PFSK-1 (cell line): Measurements from ENCODE around the gene DLL3.

Experiments
- FOXP2 ChIP-seq: optimal IDR thresholded peaks from 2 replicates; pipeline ENCODE3; 2011; ENCODE audit warnings: borderline replicate concordance, control low read depth, inconsistent platforms; ENCODE audit not compliant: insufficient read depth; ENCODE audit errors: extremely low read length, extremely low read depth
- POLR2AphosphoS5 ChIP-seq: IDR thresholded peaks from 2 replicates; pipeline ENCODE4 v1.6.1; 2012; ENCODE audit warnings: low read depth, mild to moderate bottlenecking, control low read depth, low read length, moderate library complexity
- SIN3A ChIP-seq: IDR thresholded peaks from 2 replicates; pipeline ENCODE4 v1.6.1; 2012; ENCODE audit warnings: mild to moderate bottlenecking, low read length, moderate library complexity, borderline replicate concordance; ENCODE audit not compliant: insufficient read depth
- TAF1 ChIP-seq: IDR thresholded peaks from 2 replicates; pipeline ENCODE4 v1.6.1; 2012; ENCODE audit warnings: low read length, control low read depth, borderline replicate concordance; ENCODE audit not compliant: insufficient read depth
- TF ChIP-seq, protein P1 (sequence below), 2 experiments: IDR thresholded peaks; 2 replicates each; pipeline versions ENCODE4 v1.6.1 to v1.8.0; 2011 to 2012; ENCODE audit warnings: low read depth in 2 of 2, low read length in 2 of 2, control low read depth in 1 of 2, inconsistent platforms in 1 of 2, mild to moderate bottlenecking in 1 of 2, moderate library complexity in 1 of 2; ENCODE audit not compliant: insufficient read depth in 1 of 2

Gene DLL3

GRCh38 chr19:39544226-39544903 lies 45.6 kb downstream of the DLL3 start:
- TF ChIP-seq TAF1 (no peak), POLR2AphosphoS5 (no peak), FOXP2 (no peak), SIN3A (no peak)
- TF ChIP-seq, protein P1, sequence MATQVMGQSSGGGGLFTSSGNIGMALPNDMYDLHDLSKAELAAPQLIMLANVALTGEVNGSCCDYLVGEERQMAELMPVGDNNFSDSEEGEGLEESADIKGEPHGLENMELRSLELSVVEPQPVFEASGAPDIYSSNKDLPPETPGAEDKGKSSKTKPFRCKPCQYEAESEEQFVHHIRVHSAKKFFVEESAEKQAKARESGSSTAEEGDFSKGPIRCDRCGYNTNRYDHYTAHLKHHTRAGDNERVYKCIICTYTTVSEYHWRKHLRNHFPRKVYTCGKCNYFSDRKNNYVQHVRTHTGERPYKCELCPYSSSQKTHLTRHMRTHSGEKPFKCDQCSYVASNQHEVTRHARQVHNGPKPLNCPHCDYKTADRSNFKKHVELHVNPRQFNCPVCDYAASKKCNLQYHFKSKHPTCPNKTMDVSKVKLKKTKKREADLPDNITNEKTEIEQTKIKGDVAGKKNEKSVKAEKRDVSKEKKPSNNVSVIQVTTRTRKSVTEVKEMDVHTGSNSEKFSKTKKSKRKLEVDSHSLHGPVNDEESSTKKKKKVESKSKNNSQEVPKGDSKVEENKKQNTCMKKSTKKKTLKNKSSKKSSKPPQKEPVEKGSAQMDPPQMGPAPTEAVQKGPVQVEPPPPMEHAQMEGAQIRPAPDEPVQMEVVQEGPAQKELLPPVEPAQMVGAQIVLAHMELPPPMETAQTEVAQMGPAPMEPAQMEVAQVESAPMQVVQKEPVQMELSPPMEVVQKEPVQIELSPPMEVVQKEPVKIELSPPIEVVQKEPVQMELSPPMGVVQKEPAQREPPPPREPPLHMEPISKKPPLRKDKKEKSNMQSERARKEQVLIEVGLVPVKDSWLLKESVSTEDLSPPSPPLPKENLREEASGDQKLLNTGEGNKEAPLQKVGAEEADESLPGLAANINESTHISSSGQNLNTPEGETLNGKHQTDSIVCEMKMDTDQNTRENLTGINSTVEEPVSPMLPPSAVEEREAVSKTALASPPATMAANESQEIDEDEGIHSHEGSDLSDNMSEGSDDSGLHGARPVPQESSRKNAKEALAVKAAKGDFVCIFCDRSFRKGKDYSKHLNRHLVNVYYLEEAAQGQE (IDR thresholded peaks at IDR 0.05; ENCODE audit: insufficient read depth in 1 of 2, low read depth in 2 of 2, low read length in 2 of 2), result no peak

DNA sequence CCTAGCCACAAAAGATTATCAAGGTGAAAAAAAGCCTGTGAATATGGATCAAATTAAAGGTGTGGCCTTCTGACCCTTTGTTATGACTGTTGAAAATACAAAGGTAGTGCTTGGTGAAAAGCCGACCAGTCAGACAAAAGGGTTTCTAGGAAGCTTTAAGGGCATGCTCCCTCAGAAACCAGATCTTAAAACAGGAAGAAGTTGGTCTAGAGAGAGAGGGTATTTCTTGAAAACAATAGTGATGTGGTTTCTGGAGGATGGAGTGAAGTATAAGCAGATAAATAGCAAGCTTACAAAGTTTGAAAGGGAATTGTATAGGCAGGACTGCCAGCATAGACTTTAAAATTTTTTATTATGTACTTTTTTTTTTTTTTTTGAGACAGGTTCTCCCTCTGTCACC lies 46.2 kb downstream of the DLL3 start:
- TF ChIP-seq POLR2AphosphoS5, result no peak
- TF ChIP-seq FOXP2, result no peak
- TF ChIP-seq SIN3A, result no peak
- TF ChIP-seq, protein P1 (IDR thresholded peaks at IDR 0.05; ENCODE audit: insufficient read depth in 1 of 2, low read depth in 2 of 2, low read length in 2 of 2), result no peak
- no peak for TF ChIP-seq TAF1

GRCh38 chr19:39546599-39546998 lies 47.9 kb downstream of the DLL3 start:
- TF ChIP-seq TAF1 (no peak), SIN3A (no peak), POLR2AphosphoS5 (no peak), FOXP2 (no peak)
- TF ChIP-seq, protein P1 (IDR thresholded peaks at IDR 0.05; ENCODE audit: insufficient read depth in 1 of 2, low read depth in 2 of 2, low read length in 2 of 2), result no peak

DNA sequence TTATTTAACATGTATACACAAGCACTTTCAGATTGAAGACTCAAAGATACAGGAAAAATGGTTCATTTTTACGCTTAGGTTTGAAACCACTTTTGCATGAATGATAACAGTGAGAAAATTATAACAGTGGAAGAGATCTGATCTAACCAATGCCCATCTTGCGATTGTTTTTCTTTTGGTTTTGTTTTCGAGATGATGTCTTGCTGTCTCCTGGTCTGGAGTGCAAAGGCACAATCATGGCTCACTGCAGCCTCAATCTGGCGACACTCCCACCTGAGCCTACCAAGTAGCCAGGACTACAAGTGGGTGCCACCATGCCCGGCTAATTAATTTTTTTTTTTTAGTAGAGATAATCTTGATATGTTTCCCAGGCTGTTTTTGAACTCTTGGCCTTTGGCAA lies 51.5 kb downstream of the DLL3 start:
- TF ChIP-seq SIN3A (no peak), POLR2AphosphoS5 (no peak), TAF1 (no peak), FOXP2 (no peak)
- TF ChIP-seq, protein P1 (IDR thresholded peaks at IDR 0.05; ENCODE audit: insufficient read depth in 1 of 2, low read depth in 2 of 2, low read length in 2 of 2), result no peak
